ENCODE results near the gene NHERF1. TPM values are rescaled to one million over a fixed set of nuclear protein-coding genes. Genes with fewer than 3 reads are reported as not detected.
A peak's percentile ranks its signal among the peaks of the same experiment; 100 is the strongest.

Gene NHERF1
- total and polyA plus RNA-seq, 9 of the 15 experiments (the other 6 are each of a cell fraction or from before 2014, with no cell fraction given), result 11.4 to 79.9 (median 36.9) TPM

DNA sequence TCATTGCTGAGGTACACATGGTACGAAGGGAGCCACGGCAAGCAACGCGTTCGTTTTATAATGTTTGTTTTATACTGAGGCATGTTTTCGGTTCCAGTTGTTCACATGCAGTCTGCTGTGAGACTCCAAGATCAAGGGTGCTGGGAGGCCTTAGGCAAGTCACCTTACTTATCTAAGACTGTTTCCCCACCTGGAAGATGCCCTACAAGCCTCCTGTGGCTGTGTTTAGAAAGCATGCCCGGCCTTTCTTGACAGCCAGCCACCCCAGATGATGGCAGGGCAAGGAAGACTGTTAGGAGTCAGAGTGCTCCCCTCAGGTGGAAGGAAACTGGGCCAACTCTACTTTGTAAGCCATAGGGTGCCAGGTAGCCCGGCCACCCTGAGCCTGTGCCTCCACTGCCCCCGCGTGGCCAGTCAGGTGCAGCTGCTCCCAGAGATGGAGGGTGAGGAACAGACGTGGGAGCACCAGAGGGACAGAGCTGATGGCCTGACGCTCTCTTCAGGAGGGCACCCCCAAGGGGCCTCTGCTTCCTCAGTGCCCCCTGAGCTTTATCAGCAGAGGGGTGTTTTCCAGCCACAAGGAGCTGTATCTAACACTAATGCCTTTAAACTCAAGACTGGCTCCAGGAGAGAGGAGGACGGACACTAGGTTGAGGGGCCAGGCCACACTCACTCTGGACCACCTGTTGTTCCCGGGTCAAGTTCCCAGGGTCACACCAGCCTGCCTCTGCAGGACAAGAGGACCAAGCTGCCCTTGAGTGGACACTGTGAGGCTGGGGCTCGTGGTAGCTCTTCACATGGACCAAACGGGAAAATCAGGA, 22.3 kb downstream of the NHERF1 start:
- WGBS (ENCODE audit: insufficient coverage, low coverage, missing lambda C conversion rate), result 73% methylated on average over 16 of the region's 16 CpGs
- POLR2A ChIA-PET, result interaction anchor here (0.6 to 2.5 kb wide), 9 partner anchors 9 to 116 kb away, joined by 3 to 9 read pairs (median 4); no protein-coding TSS in a partner anchor
- TF ChIP-seq MYNN (IDR thresholded peaks at IDR 0.05) (peak; percentile 25; the same call in 1 of the 2 replicates), MYNN (CRISPR knock-in tag; IDR thresholded peaks at IDR 0.05) (no peak), HNRNPUL1 (IDR thresholded peaks at IDR 0.05; ENCODE audit: low read length) (no peak), XRCC5 (IDR thresholded peaks at IDR 0.05; ENCODE audit: low read depth, low read length) (no peak), EWSR1 (IDR thresholded peaks at IDR 0.05; ENCODE audit: borderline replicate concordance, low read depth, partially characterized antibody) (no peak)
- TF ChIP-seq, protein P1, sequence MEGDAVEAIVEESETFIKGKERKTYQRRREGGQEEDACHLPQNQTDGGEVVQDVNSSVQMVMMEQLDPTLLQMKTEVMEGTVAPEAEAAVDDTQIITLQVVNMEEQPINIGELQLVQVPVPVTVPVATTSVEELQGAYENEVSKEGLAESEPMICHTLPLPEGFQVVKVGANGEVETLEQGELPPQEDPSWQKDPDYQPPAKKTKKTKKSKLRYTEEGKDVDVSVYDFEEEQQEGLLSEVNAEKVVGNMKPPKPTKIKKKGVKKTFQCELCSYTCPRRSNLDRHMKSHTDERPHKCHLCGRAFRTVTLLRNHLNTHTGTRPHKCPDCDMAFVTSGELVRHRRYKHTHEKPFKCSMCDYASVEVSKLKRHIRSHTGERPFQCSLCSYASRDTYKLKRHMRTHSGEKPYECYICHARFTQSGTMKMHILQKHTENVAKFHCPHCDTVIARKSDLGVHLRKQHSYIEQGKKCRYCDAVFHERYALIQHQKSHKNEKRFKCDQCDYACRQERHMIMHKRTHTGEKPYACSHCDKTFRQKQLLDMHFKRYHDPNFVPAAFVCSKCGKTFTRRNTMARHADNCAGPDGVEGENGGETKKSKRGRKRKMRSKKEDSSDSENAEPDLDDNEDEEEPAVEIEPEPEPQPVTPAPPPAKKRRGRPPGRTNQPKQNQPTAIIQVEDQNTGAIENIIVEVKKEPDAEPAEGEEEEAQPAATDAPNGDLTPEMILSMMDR (IDR thresholded peaks at IDR 0.05 in 2 of 3, conservative IDR thresholded peaks at IDR 0.05 in 1 of 3; ENCODE audit: insufficient read depth in 2 of 3, low read depth in 1 of 3, low read length in 3 of 3), result peak; percentile 83 to 90 (median 88)
- TF ChIP-seq, protein P2, sequence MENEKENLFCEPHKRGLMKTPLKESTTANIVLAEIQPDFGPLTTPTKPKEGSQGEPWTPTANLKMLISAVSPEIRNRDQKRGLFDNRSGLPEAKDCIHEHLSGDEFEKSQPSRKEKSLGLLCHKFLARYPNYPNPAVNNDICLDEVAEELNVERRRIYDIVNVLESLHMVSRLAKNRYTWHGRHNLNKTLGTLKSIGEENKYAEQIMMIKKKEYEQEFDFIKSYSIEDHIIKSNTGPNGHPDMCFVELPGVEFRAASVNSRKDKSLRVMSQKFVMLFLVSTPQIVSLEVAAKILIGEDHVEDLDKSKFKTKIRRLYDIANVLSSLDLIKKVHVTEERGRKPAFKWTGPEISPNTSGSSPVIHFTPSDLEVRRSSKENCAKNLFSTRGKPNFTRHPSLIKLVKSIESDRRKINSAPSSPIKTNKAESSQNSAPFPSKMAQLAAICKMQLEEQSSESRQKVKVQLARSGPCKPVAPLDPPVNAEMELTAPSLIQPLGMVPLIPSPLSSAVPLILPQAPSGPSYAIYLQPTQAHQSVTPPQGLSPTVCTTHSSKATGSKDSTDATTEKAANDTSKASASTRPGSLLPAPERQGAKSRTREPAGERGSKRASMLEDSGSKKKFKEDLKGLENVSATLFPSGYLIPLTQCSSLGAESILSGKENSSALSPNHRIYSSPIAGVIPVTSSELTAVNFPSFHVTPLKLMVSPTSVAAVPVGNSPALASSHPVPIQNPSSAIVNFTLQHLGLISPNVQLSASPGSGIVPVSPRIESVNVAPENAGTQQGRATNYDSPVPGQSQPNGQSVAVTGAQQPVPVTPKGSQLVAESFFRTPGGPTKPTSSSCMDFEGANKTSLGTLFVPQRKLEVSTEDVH (IDR thresholded peaks at IDR 0.05; ENCODE audit: low read depth, partially characterized antibody), result peak; percentile 5

More for the DNA sequence above, 22.3 kb downstream of the NHERF1 start:
- Histone ChIP-seq H3K9ac (ENCODE audit: insufficient read depth in 1 of 2, low read depth in 2 of 2, low read length in 2 of 2) (no peak overlapping the region), H3K36me3 (ENCODE audit: control insufficient read depth, insufficient read depth, low read length) (peaks cover 73% of the 10 kb centered on the region), H3K9me3 (replicated peaks; ENCODE audit: control insufficient read depth, insufficient read depth, low read depth, low read length) (no peaks in the 10 kb centered on the region), H3K27ac (ENCODE audit: extremely low read depth, low read depth, low read length) (no peak overlapping the region), H3K9me1 (ENCODE audit: control insufficient read depth, insufficient read depth, low read length) (no peaks in the 10 kb centered on the region), H3K4me3 (no peak overlapping the region), H3K27me3 (ENCODE audit: control insufficient read depth in 2 of 2, insufficient read depth in 2 of 2, low read length in 2 of 2) (no peaks in the 10 kb centered on the region), H2AFZ (ENCODE audit: low read depth, low read length) (no peak overlapping the region), H3K79me2 (ENCODE audit: control insufficient read depth, insufficient read depth, low read length) (peaks cover 16% of the 10 kb centered on the region), H4K20me1 (replicated peaks; ENCODE audit: control insufficient read depth, insufficient read depth, low read length) (peaks cover 17% of the 10 kb centered on the region), H3K4me1 (replicated peaks in 1 of 2; ENCODE audit: control insufficient read depth in 2 of 2, insufficient read depth in 2 of 2, low read length in 2 of 2) (peaks cover 0 to 12% of the 10 kb centered on the region in 2 experiments; a peak in 1 of 5 replicates), H3K4me2 (ENCODE audit: insufficient read depth, low read length) (no peak overlapping the region)
- ATAC-seq (peak; percentile 93), FAIRE-seq (peak; percentile 74), DNase-seq (ENCODE audit: extremely low read depth in 1 of 4, low spot score in 3 of 4) (peak; percentile 54 to 70 (median 62))
- intact Hi-C loops (cut with micrococcal nuclease) (loop anchor here (1.0 kb wide), 1 partner anchor 23 kb away; no protein-coding TSS in a partner anchor), in situ Hi-C loops (cut with MboI) (no loop called here)
- BruUV-seq (replicated peaks), result no TSS peak
- CTCF ChIA-PET (ENCODE audit: low intra/inter-chr PET ratio), result interaction anchor here (0.6 to 3.6 kb wide), 4 partner anchors 25 to 114 kb away, joined by 3 to 41 read pairs (median 3); no protein-coding TSS in a partner anchor
